Erythroblast (primary cell): ENCODE data around the gene MICU2.

Experiments used
- GATA1 ChIP-seq: IDR thresholded peaks from 2 replicates; pipeline ENCODE4 v1.6.1; 2011; ENCODE audit warnings: low read depth, mild to moderate bottlenecking, control low read depth, low read length, moderate library complexity
- POLR2A ChIP-seq: IDR thresholded peaks from 2 replicates; pipeline ENCODE4 v1.6.1; 2011; ENCODE audit warnings: mild to moderate bottlenecking, low read length

GRCh38 chr13:21606251-21606650 lies 2.3 kb upstream of the MICU2 start:
- TF ChIP-seq POLR2A (no peak), GATA1 (no peak)
